NCI-H146 treated with DMSO at 0.1 percent for 48 hours (cell line): ENCODE data around the gene PGA5.

ENCODE experiments used
- DNase-seq: peaks from one replicate; lab custom pipeline; 2025; ENCODE audit not compliant: unreplicated experiment; lab: John Stamatoyannopoulos, UW

PGA5 gene

GRCh38 chr11:61266602-61267001 is 25.6 kb downstream of the PGA5 start:
- no peak for DNase-seq

GRCh38 chr11:61267437-61267841 is 26.5 kb downstream of the PGA5 start:
- DNase-seq: peak; percentile 46

GRCh38 chr11:61268588-61269250 is 27.7 kb downstream of the PGA5 start:
- no peak for DNase-seq

- DNase-seq: no peak
These were observed 29.5 kb downstream of the PGA5 start for GRCh38 chr11:61270354-61271076.

DNA sequence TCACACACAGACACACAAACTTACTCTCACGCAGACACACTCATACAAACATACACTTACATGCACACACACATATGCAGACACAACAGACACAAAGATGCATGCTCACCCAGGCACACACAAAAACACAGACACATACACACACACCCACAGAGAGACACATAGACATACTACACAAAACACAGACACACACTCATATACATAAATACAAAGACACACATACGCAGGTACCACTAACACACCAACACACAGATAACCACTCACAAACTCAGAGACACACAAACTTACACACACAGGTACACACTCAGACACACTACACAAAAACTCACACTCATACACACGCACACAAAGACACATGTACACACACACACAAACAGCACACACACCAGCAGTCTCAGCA is 31.8 kb downstream of the PGA5 start:
- DNase-seq: no peak

- no peak for DNase-seq
These were observed 32.5 kb downstream of the PGA5 start for GRCh38 chr11:61273178-61274078.

DNA sequence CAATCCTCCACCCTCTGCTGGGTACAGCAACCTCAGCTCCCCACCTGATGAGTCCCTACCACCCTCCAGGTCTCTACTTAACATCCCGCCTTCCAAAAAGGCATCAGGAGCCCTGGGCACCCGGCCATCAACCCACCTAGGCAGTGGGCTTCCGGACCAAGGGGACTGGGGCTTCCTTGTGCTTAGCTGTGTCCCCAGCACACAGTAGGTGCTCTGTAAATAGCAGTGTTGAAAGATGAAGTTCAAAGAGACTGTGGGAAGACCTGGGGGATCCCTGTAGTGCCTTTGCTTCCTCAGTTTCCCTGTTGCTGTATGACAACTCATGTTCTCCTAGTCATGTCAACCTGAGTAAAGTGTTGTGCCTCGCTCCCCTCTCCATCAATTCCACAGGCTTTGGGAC is 33.1 kb downstream of the PGA5 start:
- no peak for DNase-seq

DNA sequence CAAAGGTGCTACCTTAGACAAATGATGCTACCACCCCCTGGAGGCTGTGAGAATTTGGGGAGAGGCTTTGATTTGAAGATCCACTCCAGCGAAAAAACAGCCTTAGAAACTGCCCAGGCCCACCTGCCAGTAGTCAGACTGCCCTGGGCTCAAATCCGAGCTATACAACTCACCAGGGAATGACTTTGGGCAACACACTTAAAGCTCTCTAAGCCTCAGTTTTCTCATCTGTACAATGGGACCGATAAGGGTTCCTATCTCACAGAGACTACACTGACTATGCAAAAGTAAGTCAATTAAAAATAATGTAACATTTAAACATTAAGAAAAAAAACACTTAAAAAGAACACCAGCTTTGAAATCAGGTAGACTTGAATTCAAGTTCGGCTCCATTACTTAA is 34.2 kb downstream of the PGA5 start:
- DNase-seq: no peak

DNA sequence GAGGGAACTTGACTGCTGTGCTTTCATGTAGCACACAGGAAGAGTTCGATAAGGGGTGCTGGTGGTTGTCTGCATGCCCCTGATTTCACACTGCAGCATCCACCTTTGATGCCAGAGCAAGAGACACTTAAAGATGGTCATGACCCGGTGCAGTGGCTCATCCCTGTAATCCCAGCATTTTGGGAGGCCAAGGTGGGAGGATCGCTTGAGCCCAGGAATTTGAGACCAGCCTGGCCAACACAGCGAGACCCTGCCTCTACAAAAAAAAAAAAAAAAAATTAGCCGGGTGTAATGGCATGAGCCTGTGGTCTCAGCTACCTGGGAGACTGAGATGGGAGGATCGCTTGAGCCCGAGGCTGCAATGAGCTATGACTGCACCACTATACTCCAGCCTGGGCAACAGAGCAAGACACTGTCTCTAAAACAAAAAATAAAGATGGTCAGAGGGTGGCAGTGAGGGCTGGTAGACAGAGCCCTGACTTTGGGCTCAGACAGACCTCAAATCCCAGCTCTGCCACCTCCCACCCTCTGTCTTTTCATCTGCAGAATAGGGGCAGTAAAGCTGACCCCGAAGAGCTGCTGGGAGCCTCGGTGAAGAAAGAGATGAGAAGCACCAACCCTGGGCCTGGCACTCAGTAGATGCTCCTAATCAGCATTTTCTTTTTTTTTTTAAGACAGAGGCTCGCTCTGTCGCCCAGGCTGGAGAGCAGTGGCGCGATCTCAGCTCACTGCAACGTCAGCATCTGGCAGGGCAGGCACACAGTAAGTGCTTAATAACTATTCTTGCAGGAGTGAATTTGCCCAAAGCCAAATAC is 36.4 kb downstream of the PGA5 start:
- DNase-seq: no peak

GRCh38 chr11:61278001-61278470 is 37.1 kb downstream of the PGA5 start:
- no peak for DNase-seq

- no peak for DNase-seq
These were observed 39.1 kb downstream of the PGA5 start for GRCh38 chr11:61279934-61280659.

DNA sequence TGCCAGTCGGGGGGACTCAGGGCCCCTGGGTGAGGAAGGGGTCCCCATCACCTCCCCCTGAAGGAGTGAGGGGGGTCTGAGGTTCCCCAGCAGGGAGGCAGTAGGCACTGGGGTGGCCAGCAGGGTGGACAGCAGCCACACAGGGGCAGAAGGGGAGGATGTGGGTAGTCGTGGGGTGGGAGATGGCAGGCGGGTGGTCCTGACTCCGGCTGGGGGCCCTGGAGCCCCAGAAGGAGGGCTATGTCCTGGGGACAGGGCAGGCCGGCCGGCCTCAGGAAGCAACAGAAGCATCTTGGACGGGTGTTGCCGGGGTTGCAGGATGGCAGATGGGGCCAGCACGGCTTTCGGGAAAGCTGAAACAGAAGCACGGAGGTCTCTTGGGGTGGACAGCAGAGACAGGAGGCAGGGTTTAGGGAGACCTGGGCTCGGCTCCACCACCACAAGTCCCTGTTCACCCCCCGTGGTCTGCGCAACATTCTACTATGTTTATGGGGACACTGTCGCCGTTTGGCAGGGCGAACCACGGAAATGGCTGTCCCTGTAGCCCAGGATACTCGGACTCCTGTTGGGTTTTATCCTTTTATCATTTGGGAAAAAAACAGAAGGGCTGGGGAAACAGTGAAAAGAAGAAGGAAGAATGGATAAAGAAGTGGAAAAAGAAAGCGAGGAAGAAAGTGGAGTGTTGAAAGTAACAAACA is 40.1 kb downstream of the PGA5 start:
- DNase-seq: peak; percentile 56

DNA sequence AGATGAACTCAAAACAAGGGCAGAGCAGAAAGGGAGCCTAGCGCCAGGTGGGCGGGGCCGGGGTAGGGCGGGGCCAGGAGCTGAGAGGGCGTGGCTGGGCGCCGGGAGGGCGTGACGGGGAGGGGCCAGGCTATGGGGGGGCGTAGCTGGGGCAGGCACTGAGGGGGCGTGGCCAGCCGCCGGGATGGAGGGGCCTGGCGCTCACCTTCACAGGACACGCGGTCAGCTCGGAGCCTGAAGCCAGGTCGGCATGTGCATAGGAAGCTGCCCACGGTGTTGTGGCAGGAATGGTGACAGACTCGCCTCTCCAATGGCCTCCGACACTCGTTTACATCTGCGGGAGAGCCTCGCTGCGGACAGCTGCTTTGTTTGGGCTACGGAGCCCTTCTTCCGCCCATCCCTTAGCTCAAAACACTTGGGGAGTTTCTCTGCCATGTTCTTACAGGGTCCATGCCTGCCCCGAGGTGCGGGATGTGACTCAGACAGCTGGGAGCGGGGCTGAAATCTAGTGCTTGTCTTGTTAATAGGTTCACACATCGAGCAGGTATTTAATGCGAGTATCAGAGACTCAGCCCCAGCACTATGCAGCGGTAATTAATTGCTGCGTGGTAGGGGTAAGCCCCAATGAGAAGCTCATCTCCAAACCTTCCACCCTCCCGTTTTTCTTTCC is 40.7 kb downstream of the PGA5 start:
- DNase-seq: peak; percentile 56

DNA sequence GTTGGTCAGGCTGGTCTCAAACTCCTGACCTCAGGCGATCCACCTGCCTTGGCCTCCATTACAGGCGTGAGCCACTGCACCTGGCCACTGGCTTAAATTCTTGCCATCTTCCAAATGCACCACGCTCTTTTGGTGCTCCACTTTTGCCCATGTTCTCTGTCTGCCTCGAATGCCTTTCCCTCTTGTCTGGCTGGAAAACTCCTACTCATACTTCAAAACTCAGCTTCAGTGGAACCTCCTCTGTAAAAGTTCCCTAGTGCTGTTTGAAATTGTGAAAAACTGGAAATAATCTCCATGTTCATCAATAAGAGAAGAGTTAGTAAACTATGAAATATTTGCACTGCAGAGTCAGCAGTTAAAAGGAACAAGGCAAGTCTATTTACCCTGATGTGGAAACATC is 42.6 kb downstream of the PGA5 start:
- no peak for DNase-seq

GRCh38 chr11:61287338-61287977 is 46.5 kb downstream of the PGA5 start:
- no peak for DNase-seq

DNA sequence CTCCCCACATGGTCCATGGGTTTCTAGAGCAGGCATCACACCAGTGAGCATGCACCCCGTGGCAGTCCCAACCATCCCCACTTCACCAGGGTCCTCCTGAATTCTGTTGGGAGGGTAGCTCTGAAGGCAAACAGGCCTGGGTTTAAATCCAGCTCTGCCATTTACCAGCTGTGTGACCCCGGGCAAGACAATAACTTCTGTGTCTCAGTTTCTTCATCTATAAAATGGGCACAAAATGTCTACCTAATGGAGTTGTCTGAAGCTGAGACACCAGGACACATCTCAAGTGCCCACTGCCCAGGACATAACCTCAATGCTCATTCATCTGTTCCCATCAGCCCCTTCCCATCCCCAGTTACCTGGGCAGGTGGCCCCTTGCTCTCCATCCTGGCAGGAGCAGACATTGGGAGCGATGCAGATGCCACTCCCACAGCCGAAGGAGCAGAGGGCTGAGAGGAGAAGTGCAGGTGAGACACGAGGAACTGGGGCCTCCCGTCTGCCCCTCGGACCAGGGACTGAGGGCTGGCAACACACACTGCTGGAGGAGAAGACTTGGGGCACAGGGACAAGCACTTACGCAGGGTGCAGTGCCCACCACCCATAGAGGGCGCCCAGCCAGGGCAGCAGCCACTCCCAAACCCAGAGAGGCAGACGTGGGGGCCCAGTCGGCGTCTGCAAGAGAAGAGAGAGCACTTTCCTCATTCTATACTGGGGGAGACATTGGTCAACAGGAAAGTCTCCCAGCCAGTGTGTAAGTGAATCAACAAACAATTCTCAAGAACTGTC is 50.1 kb downstream of the PGA5 start:
- no peak for DNase-seq

GRCh38 chr11:61292356-61292755 is 51.4 kb downstream of the PGA5 start:
- no peak for DNase-seq
